ENCODE measurements around the gene ZSCAN5A. TPM values are rescaled to one million over a fixed set of nuclear protein-coding genes. Genes with fewer than 3 reads are reported as not detected.
"Not testable (repeated sequence)": the region's sequence is repeated elsewhere in the genome, so short reads cannot be mapped to it uniquely, and the experiment has no call there.

The ZSCAN5A gene, protein sequence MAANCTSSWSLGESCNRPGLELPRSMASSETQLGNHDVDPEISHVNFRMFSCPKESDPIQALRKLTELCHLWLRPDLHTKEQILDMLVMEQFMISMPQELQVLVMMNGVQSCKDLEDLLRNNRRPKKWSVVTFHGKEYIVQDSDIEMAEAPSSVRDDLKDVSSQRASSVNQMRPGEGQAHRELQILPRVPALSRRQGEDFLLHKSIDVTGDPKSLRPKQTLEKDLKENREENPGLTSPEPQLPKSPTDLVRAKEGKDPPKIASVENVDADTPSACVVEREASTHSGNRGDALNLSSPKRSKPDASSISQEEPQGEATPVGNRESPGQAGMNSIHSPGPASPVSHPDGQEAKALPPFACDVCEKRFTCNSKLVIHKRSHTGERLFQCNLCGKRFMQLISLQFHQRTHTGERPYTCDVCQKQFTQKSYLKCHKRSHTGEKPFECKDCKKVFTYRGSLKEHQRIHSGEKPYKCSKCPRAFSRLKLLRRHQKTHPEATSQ
- 1 to 10 TPM; 6.2 to 6.7 TPM for total RNA-seq

DNA sequence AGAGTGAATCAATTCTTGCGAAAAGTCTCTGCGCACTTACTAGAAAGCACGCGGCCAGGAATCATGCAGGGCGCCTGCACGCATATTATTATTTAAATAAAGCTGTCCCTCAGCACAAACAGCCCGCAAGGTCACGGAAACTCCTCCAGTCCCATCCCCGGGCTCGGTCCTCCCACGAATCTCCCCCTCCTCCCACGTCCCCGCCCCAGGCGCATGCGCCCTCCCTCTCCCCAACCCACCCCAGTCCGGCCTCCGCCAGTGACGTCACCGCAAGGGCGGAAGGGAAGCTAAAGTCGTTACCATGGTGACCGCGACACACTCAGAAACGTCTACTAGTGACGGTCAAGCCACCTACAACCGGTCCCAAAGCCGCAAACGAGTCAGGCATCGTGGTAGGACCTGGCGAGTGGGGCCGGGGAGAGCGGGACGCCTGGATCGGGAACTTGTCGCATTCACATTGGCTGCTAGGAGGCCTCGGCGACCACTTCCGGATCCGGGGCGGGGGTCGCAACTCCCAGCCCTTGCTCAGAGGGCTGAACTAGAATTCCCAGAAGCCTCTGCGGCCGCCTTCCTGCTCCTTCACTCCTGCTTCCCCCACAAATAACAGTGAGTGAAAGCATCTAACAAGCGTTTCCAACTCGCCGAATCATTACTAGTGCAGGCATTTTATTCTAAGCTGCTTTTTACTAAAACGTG lies at the start of gene ZSCAN5A:
Gene ZSCAN5A (minus strand): TSS at position 459 of the 696 bp plus-strand sequence. CDS start 89,793 bp downstream, outside the sequence.
- peaks cover 23% of the 10 kb centered on the region for H3K4me1 Mint-ChIP-seq
- POLR2A ChIA-PET = interaction anchor here (0.6 to 2.2 kb wide), 6 partner anchors 17 to 250 kb away, joined by 3 to 9 read pairs (median 4); partner anchors contain the start of genes ZNF582 and ZNF787
- peak; percentile 95 for DNase-seq
- peak within 1 kb of the TSS; percentile 97 for H3K27ac Mint-ChIP-seq
- H3K9me3 Mint-ChIP-seq = no peaks in the 10 kb centered on the region
- H3K36me3 Mint-ChIP-seq (ENCODE audit: low read depth) = peaks cover 12% of the 10 kb centered on the region
- H3K27me3 Mint-ChIP-seq = no peaks in the 10 kb centered on the region
- H3K4me3 Mint-ChIP-seq = peak within 1 kb of the TSS; percentile 81
- CTCF ChIA-PET = interaction anchor here (1.0 to 3.4 kb wide), 4 partner anchors 19 to 234 kb away, joined by 3 to 17 read pairs (median 5); no protein-coding TSS in a partner anchor

DNA sequence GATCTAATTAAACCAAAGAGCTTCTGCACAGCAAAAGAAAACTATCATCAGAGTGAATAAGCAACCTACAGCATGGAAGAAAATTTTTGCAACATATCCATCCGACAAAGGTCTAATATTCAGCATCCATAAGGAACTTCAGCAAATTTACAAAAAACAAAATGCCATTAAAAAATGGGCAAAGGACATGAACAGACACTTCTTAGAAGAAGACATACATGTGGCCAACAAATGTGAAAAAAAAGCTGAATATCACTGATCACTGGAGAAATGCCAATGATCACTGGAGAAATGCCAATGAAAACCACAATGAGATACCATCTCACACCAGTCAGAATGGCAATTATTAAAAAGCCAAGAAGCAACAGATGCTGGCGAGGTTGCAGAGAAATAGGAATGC lies 46.2 kb upstream of the ZSCAN5A start:
- ChIA-PET POLR2A (no interaction called here), CTCF (no interaction called here)
- peaks cover 35% of the 10 kb centered on the region for H3K9me3 Mint-ChIP-seq
- H3K4me1 Mint-ChIP-seq = no peaks in the 10 kb centered on the region
- no peak overlapping the region for H3K27ac Mint-ChIP-seq
- no peaks in the 10 kb centered on the region for H3K27me3 Mint-ChIP-seq
- no peaks in the 10 kb centered on the region for H3K36me3 Mint-ChIP-seq (ENCODE audit: low read depth)
- DNase-seq = no peak
- H3K4me3 Mint-ChIP-seq = no peak overlapping the region

DNA sequence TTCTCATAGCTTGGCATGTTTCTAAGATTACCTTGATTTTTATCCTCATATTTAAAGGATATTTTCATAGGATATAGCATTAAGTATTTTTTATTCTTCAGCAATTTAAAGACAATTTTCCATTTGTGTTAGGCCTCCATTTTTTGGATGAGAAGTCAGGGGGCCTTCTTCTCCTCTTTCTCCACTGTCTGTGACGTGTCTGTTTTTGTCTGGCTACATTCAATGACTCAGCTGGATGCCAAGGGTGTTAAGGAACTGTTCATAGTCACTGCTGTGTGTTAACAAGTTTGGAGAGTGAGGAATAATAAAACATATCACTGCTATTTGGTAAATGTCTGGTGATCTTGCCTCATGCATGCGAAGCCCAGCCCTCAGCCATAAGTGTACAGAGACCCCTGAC lies 42.3 kb upstream of the ZSCAN5A start:
- Mint-ChIP-seq H3K36me3 (ENCODE audit: low read depth) (no peaks in the 10 kb centered on the region), H3K27me3 (no peaks in the 10 kb centered on the region), H3K27ac (no peak overlapping the region), H3K4me3 (no peak overlapping the region), H3K9me3 (peaks cover 17% of the 10 kb centered on the region), H3K4me1 (no peaks in the 10 kb centered on the region)
- ChIA-PET POLR2A (no interaction called here), CTCF (no interaction called here)
- DNase-seq = no peak

DNA sequence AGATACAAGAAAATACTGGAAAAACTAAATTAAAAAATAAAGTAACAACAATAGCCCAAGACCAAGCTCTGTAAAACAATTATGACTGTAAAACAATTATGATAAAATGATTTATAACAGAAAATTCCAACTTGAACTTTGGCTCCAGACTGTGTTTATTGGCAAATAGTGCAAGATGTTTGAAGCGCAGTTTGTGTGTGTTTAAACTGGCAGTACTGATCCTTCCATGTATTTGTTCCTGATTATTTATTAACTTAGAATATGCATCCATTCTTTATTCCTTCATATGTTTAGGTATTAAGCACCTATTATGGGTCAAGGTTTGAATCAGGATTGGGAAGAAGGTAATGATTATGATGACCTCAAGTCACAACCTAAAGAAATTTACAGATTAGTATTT lies 40.9 kb upstream of the ZSCAN5A start:
- Mint-ChIP-seq H3K9me3 (peaks cover 12% of the 10 kb centered on the region), H3K36me3 (ENCODE audit: low read depth) (no peaks in the 10 kb centered on the region), H3K4me3 (no peak overlapping the region), H3K27ac (no peak overlapping the region), H3K4me1 (no peaks in the 10 kb centered on the region), H3K27me3 (no peaks in the 10 kb centered on the region)
- POLR2A ChIA-PET = no interaction called here
- CTCF ChIA-PET = no interaction called here
- DNase-seq = no peak

DNA sequence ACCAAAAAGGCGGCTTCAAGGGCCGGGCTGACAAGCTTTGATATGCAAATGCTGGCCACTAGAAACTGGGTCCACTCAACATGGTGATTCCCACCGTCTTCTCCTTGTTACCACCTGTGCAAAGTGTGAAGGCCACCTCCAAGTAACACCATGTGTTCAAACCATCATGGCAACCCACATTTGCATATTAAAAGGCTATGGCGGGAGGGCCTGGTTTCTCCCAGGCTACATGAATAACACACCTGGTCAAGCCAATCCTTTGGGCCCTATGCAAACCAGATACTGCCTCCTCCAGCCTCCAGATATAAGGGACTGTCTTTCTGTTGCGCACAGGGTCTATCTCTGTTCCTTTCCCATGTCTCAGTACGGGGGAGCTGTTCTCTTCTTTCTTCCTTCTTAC lies 36.6 kb upstream of the ZSCAN5A start:
- CTCF ChIA-PET = interaction anchor here (1.1 kb wide), 1 partner anchor 98 kb away, joined by 3 read pairs; no protein-coding TSS in a partner anchor
- no peaks in the 10 kb centered on the region for H3K9me3 Mint-ChIP-seq

DNA sequence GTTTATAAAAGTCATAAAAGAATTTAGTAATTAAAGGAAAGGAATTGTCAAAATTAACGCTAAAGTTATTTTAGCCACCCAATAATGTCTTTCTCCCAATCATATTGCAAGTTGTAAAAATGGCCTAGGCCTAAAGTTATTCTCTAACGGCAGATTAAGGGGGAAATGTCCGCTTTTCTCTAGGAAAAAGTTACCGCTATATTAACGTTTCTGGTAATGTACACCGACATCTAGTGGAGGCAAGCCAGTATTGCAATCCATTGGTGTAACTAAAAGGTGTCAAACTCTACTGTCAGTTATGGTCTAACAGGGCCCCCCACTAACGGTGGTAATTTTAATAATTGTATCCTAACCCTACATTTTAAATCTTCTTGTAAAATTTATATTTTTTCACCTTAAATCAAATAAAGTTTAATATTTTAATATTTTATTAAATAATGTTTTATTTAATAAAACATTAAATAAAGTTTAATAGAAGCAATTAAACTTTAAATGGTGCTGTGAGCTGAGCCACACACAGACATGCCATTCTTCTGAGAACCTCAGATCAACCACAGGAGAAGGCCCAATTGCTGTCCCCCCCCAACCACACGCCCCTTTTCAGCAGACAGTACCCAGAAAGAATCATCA lies 35.9 kb upstream of the ZSCAN5A start:
- no peaks in the 10 kb centered on the region for H3K9me3 Mint-ChIP-seq
- no peak overlapping the region for H3K4me3 Mint-ChIP-seq
- no peaks in the 10 kb centered on the region for H3K4me1 Mint-ChIP-seq
- ChIA-PET CTCF (interaction anchor here (2.4 kb wide), 1 partner anchor 285 kb away, joined by 9 read pairs; no protein-coding TSS in a partner anchor), POLR2A (no interaction called here)
- peak; percentile 39 for DNase-seq
- no peak overlapping the region for H3K27ac Mint-ChIP-seq
- H3K27me3 Mint-ChIP-seq = no peaks in the 10 kb centered on the region
- H3K36me3 Mint-ChIP-seq (ENCODE audit: low read depth) = no peaks in the 10 kb centered on the region

More for the DNA sequence above, 36.6 kb upstream of the ZSCAN5A start:
- H3K4me3 Mint-ChIP-seq = no peak overlapping the region
- H3K4me1 Mint-ChIP-seq = no peaks in the 10 kb centered on the region
- H3K36me3 Mint-ChIP-seq (ENCODE audit: low read depth) = no peaks in the 10 kb centered on the region
- POLR2A ChIA-PET = no interaction called here
- H3K27me3 Mint-ChIP-seq = no peaks in the 10 kb centered on the region
- DNase-seq = no peak
- no peak overlapping the region for H3K27ac Mint-ChIP-seq

DNA sequence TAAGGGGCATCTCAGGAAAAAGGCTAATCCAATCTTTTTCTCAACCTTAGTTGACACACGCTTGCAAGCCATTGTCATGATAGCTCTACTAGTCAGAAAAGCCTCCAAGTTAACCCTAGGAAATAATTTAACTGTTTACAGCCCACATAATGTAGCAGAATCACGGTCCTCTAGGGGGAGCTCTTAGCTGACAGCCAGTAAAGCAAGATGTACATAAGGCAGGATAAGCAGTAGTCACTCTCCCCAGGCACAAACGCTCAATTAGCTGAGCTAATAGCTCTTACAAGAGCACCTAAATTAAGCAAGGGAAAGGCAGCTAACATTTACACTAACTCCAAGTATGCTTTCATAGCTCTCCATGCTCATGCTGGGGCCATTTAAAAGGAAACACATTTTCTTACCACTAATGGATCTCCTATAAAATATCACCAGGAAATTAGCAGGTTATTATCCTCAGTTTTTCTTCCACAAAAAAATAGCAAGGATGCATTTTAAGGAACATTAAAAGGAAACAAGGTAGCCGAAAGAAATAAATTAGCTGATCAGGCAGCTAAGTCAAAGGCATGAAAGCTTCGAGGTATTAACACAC lies 33.7 kb upstream of the ZSCAN5A start:
- peak; percentile 20 for DNase-seq
- POLR2A ChIA-PET = no interaction called here
- Mint-ChIP-seq H3K36me3 (ENCODE audit: low read depth) (no peaks in the 10 kb centered on the region), H3K4me3 (no peak overlapping the region), H3K27me3 (no peaks in the 10 kb centered on the region), H3K9me3 (no peaks in the 10 kb centered on the region), H3K27ac (no peak overlapping the region), H3K4me1 (no peaks in the 10 kb centered on the region)
- CTCF ChIA-PET = interaction anchor here (0.7 to 2.4 kb wide), 14 partner anchors 11 to 751 kb away, joined by 3 to 9 read pairs (median 4); no protein-coding TSS in a partner anchor

DNA sequence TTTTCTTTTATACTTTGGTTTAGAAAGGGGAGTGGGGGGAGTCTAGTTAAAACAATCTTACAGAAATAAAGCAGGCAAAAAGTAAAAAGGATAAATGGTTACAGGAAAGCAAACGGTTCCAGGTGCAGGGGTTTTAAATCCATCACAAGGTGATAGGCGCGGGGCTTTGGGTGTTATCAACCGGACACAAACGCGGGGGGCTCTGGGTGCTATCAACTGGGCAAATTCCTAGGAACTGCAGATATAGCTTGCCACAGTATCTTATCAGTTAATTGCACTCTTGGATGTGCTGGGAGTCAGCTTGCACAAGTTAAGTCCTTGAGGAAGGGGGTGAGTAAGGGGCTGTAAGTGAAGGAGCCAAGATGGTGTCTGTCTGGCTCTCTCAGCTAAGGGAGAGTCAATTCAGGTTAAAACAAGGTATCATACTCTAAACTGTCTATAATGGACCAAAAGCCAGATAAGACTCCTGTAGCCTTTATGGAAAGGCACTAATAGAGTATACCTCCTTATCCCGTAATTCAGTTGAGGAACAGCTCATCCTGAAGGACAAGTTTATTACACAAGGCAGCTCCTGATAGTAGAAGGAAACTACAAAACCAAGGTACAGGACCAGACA lies 32.6 kb upstream of the ZSCAN5A start:
- no peaks in the 10 kb centered on the region for H3K27me3 Mint-ChIP-seq
- H3K9me3 Mint-ChIP-seq = peaks cover 6% of the 10 kb centered on the region
- H3K36me3 Mint-ChIP-seq (ENCODE audit: low read depth) = no peaks in the 10 kb centered on the region
- H3K4me1 Mint-ChIP-seq = no peaks in the 10 kb centered on the region
- no peak overlapping the region for H3K4me3 Mint-ChIP-seq
- ChIA-PET CTCF (interaction anchor here (0.7 to 1.7 kb wide), 5 partner anchors 12 to 752 kb away, joined by 3 to 5 read pairs (median 3); no protein-coding TSS in a partner anchor), POLR2A (no interaction called here)
- no peak overlapping the region for H3K27ac Mint-ChIP-seq
- no peak for DNase-seq

DNA sequence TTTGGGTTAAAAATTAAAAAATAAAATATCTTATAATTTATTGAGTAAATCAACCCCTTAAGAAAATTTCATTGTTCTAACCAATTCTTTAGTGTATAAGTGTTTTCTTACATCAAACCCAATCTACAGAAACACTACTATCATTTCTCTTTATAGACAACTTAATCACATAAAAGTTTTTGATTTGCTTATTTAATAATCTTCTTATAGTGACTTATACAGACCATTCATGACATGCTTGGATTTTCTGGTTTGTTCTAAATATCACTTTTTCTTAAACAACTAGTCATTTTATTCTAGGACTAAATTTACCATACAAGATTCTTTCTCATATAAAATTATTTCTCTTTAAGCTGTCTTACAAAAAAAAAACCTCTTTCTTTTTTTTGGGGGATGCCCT lies 27.3 kb upstream of the ZSCAN5A start:
- Mint-ChIP-seq H3K4me3 (no peak overlapping the region), H3K27ac (no peak overlapping the region), H3K27me3 (no peaks in the 10 kb centered on the region), H3K9me3 (peaks cover 19% of the 10 kb centered on the region), H3K4me1 (no peaks in the 10 kb centered on the region), H3K36me3 (ENCODE audit: low read depth) (no peaks in the 10 kb centered on the region)
- no peak for DNase-seq
- POLR2A ChIA-PET = no interaction called here
- CTCF ChIA-PET = interaction anchor here (0.9 to 1.2 kb wide), 2 partner anchors 32 to 88 kb away, joined by 3 read pairs; no protein-coding TSS in a partner anchor

DNA sequence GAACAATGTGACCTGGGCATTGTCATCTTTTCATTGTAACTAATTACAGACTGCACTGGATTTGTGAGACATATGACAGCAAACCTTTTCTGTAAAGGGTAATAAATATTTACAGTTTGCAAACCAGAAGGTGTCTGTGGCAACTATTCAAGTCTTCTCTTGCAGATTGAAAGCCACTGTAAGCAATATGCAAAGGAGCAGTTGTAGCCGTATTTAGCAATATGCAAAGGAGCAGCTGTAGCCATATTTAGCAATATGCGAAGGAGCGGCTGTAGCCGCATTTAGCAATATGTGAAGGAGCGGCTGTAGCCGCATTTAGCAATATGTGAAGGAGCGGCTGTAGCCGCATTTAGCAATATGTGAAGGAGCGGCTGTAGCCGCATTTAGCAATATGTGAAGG lies 24.4 kb upstream of the ZSCAN5A start:
- POLR2A ChIA-PET; H3K4me1 Mint-ChIP-seq; H3K4me3 Mint-ChIP-seq; H3K27ac Mint-ChIP-seq; CTCF ChIA-PET; DNase-seq; H3K27me3 Mint-ChIP-seq; H3K36me3 Mint-ChIP-seq (ENCODE audit: low read depth): not testable (repeated sequence)
- peaks cover 19% of the 10 kb centered on the region for H3K9me3 Mint-ChIP-seq

DNA sequence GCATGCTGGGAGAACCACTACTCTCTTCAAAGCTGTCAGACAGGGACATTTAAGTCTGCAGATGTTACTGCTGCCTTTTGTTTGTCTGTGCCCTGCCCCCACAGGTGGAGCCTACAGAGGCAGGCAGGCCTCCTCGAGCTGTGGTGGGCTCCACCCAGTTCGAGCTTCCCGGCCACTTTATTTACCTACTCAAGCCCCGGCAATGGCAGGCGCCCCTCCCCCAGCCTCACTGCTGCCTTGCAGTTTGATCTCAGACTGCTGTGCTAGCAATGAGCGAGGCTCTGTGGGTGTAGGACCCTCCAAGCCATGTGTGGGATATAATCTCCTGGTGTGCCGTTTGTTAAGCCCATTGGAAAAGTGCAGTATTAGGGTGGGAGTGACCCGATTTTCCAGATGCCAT lies 22.4 kb upstream of the ZSCAN5A start:
- CTCF ChIA-PET = not testable (repeated sequence)

DNA sequence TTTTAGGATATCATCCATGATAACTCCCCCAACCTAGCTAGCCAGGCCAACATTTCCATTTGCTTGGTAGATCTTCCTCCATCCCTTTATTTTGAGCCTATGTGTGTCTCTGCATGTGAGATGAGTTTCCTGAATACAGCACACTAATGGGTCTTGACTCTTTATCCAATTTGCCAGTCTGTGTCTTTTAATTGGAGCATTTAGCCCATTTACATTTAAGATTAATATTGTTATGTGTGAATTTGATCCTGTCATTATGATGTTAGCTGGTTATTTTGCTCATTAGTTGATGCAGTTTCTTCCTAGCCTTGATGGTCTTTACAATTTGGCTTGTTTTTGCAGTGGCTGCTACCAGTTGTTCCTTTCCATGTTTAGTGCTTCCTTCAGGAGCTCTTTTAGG lies 20.7 kb upstream of the ZSCAN5A start:
- H3K27ac Mint-ChIP-seq; H3K4me3 Mint-ChIP-seq; H3K36me3 Mint-ChIP-seq (ENCODE audit: low read depth); DNase-seq; H3K27me3 Mint-ChIP-seq; POLR2A ChIA-PET; H3K4me1 Mint-ChIP-seq; H3K9me3 Mint-ChIP-seq: not testable (repeated sequence)
- CTCF ChIA-PET = interaction anchor here (0.7 to 5.1 kb wide), 2 partner anchors 81 to 254 kb away, joined by 3 to 155 read pairs; no protein-coding TSS in a partner anchor

More for the DNA sequence above, 22.4 kb upstream of the ZSCAN5A start:
- H3K27me3 Mint-ChIP-seq; POLR2A ChIA-PET; H3K4me1 Mint-ChIP-seq; H3K4me3 Mint-ChIP-seq; DNase-seq; H3K27ac Mint-ChIP-seq; H3K36me3 Mint-ChIP-seq (ENCODE audit: low read depth): not testable (repeated sequence)
- H3K9me3 Mint-ChIP-seq = peaks cover 12% of the 10 kb centered on the region
